GM18867 (cell line): ENCODE results near the gene JDP2.

Experiments used
- ATAC-seq: cut with Tn5 transposase; IDR thresholded peaks from one replicate; pipeline ENCODE4 v1.9.1; 2021; ENCODE audit warnings: mild to moderate bottlenecking, moderate library complexity; ENCODE audit not compliant: unreplicated experiment

JDP2 gene

DNA sequence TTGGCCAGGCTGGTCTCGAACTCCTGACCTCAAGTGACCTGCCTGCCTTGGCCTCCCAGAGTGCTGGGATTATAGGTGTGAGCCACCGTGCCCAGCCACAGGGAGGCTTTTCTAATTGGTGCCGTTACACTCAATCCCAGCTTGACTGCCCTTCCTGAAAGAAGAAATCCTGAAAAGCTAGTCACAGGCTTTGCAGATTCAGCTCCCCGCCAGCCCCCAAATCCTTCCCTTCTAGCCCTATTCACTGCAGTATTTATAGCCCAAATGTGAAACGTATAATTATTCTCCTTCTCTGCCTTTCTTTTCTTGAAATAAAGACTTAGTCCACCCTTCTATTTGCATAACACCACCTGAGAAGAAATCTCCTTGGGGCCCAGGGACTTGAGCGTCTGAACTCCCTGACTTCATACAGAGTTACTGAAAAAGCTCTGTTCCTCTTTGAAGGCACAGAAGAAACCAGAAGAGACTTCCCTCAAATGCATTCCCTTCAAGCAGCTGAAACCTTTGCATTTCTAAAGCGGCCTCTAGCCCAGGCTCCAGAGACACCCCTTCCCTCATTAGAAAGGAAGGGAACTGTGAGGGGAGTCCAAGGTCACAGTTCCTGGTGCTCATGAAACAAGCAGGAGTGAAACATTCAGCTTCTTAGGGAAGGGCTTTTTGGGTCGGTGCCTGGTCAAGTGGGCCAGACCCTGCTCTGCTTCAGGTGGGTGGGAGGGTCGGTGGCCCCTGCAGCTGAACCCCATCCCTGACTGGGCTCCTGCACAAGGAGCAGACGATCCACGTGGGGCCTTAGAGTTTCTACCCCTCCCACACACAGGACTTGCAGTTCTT is 52.2 kb downstream of the JDP2 start:
- peak; percentile 79 for ATAC-seq

DNA sequence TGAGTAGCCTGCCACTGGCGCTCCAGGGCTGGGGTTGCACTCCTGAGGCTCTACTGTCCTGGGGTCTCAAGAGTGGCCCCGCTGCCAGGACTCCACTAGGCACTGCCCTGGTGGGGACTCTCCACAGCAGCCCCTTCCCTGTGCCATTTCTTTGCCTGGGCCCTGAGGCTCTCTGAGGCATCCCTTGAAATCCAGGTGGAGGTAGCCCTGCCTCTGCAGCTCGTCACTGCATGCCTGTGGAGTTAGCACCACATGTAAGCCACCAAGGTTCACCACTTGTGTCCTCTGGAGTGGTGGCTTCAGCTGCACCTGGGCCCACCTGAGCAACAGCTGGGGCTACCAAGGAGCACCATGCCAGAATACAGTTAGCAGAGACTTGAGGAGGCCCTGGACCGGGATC is 54.5 kb downstream of the JDP2 start:
- ATAC-seq = no peak

DNA sequence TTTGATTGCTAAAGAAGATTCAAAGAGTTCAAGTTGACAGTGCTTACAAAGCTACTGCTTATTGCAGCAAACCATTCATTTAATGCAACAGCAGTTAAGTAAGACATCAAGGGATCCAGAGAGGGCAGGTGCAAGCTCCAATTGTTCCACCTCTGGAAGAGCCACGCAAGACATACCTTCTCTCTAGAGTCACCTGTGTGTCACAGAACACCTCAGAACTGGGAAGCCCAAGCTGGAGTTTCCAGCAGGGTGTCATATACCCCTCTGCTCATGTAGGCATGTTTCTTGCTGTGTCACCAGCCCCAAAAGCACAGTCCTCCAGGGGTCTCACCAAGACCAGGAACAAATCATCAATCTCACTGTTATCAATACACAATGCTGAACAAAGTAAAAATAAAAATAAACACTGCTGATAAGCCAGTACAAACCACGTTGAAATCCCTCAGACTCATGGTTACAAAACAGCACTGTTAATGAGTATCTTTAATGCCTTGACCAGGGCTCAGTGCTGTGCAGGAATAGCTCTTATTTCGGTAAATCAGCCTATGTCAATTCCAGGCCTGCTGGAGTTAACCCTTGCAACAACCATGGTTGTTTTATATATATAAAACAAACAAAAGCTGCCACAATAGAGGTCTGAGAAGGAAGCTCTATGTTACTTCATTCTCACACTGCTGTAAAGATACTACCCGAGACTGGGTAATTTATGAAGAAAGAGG is 57.0 kb downstream of the JDP2 start:
- no peak for ATAC-seq

DNA sequence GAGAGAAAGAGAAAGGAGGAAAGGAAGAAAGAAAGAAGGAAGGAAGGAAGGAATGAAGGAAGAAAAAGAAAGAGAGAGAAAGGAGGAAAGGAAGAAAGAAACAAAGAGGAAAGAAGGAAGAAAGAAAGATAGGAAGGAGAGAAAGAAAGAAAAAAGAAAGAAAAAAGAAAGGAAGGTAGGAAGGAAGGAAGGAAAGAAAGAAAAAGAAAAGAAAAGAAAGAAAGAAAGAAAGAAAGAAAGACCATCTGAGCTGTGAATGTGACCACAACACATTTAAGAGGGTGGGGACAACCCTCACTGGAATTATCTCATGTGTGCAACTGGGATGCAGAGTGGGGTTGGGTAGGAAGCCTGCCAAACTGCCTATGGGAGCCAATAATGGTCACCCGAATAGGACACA is 58.5 kb downstream of the JDP2 start:
- no peak for ATAC-seq

DNA sequence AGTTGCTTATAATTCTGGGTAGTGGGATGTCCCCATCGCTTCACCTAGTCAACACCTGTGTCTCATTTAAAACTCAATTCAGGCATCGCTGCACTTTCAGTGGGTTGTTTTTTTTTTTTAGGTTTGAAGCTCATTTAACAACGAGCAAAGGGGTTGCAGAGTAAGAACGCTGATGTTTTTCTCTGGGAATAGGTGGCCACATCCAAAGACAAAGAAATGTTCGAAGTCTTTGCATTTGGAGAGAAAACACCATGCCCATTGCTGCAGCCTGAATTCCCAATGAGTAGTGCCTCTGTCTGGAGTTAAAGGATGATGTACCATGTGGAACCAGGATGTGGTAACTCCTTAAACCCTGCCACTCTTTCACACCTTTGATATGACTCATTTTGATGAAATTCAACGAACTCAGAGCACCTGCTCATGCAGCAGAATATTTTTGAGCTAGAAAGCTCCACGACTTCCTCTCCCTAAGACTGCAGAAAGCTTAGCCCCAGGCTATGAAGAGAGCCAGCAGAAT is 59.4 kb downstream of the JDP2 start:
- peak; percentile 78 for ATAC-seq

DNA sequence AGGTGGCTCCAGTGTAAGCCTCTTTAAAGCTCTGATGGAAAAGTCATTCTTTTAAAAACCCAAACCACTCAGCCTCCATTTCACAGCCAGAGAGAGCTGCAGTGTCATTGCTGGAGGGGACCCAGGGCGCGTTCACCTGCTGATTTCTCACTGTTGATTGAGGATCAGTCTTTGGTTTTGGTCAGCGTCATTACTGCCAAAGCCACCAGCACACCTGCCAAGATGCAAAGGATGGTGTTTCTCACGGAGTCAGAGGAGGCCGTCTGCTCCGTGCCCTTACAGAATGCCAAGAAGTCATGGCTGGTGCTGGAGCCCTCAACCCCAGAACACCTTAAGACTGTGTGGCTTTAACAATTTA is 61.6 kb downstream of the JDP2 start:
- no peak for ATAC-seq

DNA sequence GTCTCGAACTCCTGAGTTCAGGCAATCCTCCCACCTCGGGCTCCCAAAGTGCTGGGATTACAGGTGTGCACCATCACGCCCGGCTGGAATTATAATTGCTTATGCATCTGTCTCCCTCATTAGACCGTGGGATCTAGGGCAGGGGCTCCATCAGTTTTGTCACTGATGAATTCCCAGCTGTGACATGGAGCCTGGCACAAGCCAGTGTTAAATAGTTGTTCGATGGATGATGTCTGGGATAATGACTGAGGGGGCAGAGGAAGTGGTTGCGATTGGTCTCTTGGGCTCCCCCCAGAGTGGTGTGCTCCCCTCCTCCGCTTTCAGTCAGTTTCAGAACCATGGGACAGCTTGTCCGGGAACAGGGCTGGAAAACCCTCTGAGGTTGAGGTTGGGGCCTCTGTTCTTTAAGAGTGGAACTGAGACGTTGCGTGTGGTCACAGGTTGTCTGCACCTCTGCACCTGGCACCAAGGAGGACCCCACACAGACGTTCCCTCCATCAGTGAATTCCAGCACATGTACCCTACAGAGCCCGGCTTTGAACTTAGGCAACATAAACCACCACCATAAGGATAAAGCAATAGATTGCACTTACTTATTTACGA is 63.7 kb downstream of the JDP2 start:
- ATAC-seq = no peak

DNA sequence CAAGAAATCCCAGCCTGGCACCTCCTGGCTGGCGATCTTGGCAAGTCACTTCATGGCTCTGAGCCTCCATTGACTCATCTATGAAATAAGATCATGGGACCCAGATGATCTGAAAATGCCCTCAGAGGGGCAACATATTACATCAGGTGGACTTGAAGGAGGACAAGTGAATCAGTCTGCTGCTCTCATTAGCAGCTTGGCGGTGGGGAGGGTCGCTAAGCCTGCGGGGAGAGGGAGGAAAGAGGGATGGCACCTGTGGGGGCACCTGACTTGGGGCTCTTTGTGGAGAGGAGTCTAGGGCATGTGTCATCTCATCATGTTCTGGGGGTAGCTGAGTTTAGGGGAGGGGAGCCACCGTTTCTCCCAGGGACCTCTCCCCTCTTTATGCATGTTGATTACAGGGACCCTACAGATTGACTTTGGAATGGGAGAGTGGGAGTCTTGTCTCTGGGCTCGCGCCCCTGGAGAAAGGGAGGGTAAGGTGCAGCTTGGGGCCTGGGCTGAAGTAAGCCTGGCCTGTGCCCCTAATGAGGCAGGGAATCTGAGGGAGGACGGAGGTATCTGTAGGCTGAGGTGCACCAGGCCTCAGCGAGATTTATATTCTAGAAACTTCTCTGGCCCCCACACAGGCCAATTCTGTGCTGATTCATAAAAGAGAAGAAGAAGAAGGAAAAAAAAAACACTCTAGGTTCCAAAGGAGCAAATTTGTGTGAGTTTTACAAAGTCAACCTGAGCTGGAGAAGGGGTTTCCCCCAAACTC is 65.2 kb downstream of the JDP2 start:
- ATAC-seq = no peak

DNA sequence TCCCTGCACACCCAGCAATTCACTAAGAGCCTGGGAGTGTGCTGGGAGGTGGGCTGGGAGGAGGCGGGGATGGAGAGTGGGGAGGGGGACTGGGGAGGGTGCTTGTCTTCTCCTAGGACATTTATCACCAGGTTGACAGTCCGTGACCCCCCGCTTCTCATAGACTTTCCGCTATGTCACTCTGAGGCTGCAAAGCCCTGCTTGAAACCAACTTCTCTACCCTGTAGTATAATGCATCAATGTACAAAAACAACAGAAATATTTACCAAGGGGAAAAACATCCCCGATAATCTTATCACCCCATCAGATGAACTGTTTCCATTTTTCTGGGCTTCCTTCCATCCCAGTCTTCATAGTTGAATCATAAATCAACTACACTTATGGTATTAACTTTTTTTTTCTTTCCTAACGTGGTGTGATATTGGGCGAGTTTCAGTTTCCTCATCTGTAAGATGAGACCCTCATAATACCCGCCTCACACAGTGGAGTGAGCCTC is 65.8 kb downstream of the JDP2 start:
- no peak for ATAC-seq

DNA sequence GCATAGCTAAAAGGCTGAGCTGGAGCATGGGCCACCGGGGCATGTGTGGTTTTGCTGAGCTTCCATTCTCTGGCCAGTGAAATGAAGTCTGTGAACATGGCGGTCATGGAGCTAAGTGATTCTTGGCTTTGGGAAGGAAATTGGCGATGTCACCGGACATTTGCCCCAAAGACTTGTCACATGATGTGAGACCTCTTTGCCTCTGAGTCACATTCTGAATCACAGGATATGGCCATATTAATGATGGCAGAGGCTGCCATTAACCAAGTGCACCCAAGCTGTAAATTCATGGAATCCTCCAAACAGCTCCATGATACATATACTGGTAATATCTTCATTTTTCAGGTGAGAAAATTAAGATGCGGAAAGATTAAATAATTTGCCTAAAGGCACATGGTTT is 67.1 kb downstream of the JDP2 start:
- ATAC-seq = no peak

DNA sequence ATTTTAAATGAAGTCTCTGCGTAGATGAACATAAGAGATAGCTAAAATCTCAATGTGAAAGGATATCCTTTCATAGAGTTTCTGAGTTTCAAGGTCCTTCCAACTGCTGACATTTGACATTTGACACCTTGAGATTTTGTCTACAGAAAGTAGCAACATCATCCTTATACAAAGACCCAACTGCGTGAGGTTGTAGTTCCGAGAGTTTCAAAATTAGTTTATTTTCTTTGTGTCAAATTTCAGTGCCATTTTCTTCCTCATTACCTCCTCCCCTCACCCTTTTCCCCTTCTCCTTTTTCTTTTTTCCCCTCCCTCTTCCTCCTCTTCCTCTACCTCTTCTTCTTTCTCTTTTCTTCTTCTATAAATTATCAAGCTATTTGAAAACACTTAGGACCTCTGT is 67.6 kb downstream of the JDP2 start:
- ATAC-seq = no peak

DNA sequence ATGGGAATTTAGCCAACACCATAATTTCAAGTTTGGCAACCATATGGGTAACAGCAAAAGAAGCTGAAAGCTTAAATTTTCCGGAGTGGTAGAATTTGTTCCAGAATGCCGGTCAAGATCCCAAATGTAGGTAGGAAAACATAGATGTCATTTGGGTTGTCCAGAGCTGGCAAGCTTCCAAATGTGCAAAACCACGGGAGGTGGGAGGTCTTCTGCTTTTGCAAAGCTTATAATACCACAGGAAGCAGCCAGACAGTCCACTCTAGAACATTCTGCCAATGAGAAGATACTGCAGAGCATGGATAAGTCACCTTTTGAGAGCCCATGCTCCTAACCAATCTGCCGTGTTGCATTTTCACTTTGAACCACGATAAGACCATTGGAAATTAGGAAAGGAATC is 68.1 kb downstream of the JDP2 start:
- ATAC-seq = no peak

DNA sequence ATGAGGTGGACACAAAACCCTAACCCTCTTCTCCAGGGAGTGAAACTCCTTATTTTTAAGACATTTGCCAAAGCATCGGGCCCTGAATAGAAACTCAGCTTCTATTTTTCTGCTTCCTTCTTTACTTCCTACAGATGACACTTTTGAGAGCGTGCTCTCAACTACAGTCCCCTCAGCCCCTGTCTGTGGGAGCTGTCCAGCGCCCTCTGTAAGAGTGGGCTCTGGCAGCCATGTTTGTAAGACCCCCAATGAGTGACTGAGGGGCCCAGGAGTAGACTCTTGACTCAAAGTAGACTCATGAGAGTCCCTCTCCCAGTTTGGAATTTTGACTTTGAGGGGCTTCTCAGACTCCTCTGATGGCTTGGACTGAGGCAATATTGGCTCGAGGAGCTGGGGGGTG is 68.9 kb downstream of the JDP2 start:
- ATAC-seq = no peak

DNA sequence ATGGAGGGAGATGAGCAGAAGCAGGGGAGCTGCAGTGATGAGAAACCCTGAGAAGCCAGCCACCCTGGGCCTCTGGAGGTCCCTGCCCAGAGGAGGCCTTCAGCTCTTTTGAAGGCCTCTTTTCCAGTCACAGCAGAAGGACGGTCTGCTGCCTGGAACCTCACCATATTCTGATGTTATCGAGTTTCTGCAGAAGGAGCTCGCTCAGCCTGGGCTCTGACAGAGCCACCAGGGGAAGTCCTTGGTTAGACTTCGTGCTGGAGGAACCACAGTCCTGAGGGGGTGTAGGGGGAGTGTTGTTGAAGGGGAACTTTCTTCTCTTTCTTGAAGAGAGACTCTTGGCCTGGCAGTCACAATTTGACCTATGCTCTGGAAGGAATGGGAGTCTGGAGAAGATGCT is 69.4 kb downstream of the JDP2 start:
- ATAC-seq = peak; percentile 40

DNA sequence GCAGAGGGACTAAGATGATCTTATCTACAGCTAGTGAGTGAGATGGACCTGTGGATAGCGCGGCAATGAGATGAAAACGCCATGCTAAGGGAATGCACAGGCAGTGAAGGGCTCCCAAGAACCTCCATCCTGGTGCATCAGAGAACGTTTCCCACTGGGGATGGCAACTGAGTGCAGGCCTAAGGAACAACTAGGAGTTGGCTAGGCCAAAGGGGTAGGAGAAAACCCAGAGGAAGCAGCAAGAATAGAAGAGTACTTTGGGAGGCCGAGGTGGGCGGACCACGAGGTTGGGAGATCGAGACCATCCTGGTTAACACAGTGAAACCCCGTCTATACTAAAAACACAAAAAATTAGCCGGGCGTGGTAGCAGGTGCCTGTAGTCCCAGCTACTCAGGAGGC is 69.9 kb downstream of the JDP2 start:
- ATAC-seq = no peak

DNA sequence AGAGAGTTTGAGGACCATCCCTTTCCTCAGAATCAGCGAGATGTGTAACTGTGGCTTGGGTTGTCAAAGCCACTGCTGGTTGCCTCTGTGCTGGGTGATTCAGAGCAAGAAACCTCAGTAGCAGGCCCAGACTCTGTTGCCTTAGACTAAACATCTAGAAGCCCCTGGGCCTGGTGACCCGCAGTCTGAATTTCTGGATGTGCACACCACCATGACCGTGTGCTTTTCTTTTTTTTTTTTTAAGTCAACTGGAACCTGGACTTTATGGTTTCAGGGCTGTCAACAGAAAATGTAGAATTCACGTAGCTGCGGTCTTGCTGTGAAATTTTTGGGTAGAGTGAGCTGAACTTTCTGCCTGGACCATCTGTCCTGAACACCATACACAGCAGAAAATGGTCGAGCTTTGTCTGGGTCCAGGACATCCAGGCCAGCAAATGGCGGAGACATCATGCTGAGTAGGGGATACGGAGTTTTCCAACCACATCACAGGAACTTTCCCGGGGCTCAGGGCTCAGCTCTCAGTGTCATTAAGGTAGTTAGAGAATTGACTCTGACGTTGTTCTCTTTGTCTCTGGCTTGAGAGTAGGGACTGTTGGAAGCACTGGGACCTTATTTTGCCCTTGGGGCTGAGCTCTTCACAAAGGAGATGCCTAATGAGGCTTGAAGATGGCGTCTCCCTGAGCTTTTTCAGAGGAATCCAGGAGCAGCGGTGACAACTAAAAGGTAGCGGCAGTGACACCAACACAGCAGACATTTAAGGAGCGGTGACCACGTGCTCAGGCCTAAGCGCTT is 71.5 kb downstream of the JDP2 start:
- peak; percentile 65 for ATAC-seq

DNA sequence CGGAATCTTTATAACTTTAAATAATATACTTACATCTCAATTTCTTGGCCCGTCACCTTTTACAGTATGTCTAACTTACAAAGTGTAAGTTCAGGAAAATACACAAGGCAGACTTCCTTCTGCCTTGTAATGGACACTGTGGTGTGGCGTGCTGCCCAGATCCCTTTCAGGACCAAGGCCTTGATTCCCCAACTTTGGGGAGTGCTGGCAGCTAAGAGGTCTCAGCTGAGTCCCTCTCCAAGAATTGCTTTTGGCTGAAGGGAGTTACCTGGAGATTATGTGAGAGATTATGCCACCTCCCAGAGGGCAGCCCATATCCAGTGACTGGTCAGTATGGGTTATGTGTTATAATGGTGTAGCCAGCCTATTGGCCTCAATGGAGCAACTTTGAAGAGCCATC is 73.3 kb downstream of the JDP2 start:
- ATAC-seq = no peak

DNA sequence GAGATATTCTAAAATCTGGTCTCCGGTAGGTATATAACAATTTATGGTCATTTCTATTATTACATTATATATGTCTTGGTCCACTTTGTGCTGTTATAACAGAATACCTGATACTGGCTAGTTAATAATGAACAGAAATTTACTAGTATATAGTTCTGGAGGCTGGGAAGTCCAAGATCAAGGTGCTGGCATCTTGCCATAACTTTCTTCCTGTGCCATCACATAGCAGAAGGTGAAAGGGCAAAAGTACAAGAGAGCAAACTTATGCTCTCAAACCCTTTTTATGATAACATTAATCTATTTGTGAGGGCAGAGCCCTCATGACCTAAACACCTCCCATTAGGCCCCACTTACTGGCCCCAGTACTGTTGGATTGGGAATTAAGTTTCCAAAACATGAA is 76.6 kb downstream of the JDP2 start:
- ATAC-seq = no peak

DNA sequence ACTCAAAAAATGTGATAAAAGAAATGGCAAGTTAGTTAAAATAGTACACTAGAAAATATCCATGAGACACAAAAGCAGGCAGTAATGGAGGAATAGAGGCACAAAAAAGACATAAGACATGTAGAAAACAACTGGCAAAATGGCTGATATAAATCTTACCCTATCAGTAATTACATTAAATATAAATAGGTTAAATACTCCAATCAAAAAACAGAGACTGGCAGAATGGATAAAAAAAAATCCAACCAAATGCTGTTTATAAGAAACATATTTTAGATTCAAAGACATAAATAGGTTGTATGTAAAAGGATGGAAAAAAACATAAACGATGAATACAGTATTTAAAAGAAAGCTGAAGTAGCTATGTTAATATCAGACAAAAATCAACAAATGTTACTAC is 79.1 kb downstream of the JDP2 start:
- ATAC-seq = no peak

DNA sequence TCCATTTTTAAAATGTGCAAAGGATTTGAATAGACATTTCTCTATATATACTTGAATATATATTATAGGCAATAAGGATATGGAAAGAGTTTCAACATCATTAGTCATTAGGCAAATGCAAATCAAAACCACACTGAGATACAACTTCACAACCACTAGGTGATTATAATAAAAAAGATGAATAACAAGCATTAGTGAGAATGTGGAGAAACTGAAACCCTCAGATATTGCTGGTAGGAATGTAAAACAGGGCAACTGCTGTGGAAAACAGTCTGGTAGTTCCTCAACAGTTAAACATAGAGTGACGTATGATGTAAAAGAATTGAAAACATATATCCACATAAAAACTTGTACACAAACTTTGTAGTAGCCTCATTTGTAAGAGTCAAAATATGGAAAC is 82.7 kb downstream of the JDP2 start:
- ATAC-seq = no peak
